ENCODE results near the gene DNAL1. TPM values are rescaled to one million over a fixed set of nuclear protein-coding genes. Genes with fewer than 3 reads are reported as not detected.
A peak's percentile ranks its signal among the peaks of the same experiment; 100 is the strongest.

DNAL1 gene
- total and polyA plus RNA-seq, 10 donors = 2.2 to 15.4 (median 6.1) TPM

DNA sequence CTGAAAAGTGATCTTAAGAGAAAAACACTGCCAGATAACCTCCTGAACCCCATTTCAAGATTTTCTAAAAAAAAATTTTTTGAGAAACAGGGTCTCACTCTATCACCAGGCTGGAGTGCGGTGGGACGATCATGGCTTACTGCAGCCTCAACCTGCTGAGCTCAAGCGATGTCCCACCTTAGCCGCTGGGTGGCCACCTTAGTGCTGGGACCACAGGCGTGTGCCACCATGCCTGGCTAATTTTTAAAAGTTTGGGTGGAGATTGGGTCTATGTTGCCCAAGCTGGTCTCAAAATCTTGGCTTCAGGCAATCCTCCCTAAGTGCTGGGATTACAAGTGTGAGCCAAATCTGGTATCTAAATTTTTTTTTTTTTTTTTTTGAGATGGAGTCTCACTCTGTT is 66.0 kb downstream of the DNAL1 start:
- peaks cover 0 to 12% (median 0%) of the 10 kb centered on the region in 7 donors for H3K27me3 ChIP-seq (replicated peaks in 1 of 7)
- 86 to 99% (median 95%) methylated on average over 5 of the region's 5 CpGs for WGBS, 5 donors
- intact Hi-C loops (cut with DNase I; ENCODE audit: low total_unique reads) = no loop called here
- H3K4me1 ChIP-seq = peaks cover 9 to 51% (median 37%) of the 10 kb centered on the region in 6 donors
- no peaks in the 10 kb centered on the region for H3K9me3 ChIP-seq
- no peak overlapping the region for H3K4me3 ChIP-seq
- no peak overlapping the region for H3K27ac ChIP-seq
- no peak for TF ChIP-seq POLR2AphosphoS5 (IDR thresholded peaks at IDR 0.05)
- TF ChIP-seq, protein P1, sequence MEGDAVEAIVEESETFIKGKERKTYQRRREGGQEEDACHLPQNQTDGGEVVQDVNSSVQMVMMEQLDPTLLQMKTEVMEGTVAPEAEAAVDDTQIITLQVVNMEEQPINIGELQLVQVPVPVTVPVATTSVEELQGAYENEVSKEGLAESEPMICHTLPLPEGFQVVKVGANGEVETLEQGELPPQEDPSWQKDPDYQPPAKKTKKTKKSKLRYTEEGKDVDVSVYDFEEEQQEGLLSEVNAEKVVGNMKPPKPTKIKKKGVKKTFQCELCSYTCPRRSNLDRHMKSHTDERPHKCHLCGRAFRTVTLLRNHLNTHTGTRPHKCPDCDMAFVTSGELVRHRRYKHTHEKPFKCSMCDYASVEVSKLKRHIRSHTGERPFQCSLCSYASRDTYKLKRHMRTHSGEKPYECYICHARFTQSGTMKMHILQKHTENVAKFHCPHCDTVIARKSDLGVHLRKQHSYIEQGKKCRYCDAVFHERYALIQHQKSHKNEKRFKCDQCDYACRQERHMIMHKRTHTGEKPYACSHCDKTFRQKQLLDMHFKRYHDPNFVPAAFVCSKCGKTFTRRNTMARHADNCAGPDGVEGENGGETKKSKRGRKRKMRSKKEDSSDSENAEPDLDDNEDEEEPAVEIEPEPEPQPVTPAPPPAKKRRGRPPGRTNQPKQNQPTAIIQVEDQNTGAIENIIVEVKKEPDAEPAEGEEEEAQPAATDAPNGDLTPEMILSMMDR (IDR thresholded peaks at IDR 0.05 in 8 of 11, conservative IDR thresholded peaks at IDR 0.05 in 3 of 11) = no peak
- no peak for TF ChIP-seq POLR2A (IDR thresholded peaks at IDR 0.05)
- DNase-seq = no peak
- H3K36me3 ChIP-seq = peaks cover 0 to 6% (median 4%) of the 10 kb centered on the region in 6 donors

- intact Hi-C loops (cut with DNase I; ENCODE audit: low total_unique reads) = no loop called here
- peaks cover 0 to 12% (median 0%) of the 10 kb centered on the region in 7 donors for H3K27me3 ChIP-seq (replicated peaks in 1 of 7)
- H3K4me1 ChIP-seq = peaks cover 9 to 54% (median 39%) of the 10 kb centered on the region in 6 donors
- no peak for DNase-seq
- peaks cover 0 to 19% (median 14%) of the 10 kb centered on the region in 6 donors for H3K36me3 ChIP-seq
- TF ChIP-seq, protein P1 (IDR thresholded peaks at IDR 0.05 in 8 of 11, conservative IDR thresholded peaks at IDR 0.05 in 3 of 11) = no peak
- no peak for TF ChIP-seq POLR2AphosphoS5 (IDR thresholded peaks at IDR 0.05)
- TF ChIP-seq POLR2A (IDR thresholded peaks at IDR 0.05) = no peak
- peak overlapping the region; percentile 45 to 92 (median 89) for H3K27ac ChIP-seq
- no peaks in the 10 kb centered on the region for H3K9me3 ChIP-seq
- peak overlapping the region; percentile 79 to 97 (median 90) for H3K4me3 ChIP-seq
- 13 to 31% (median 18%) methylated on average over 11 of the region's 11 CpGs for WGBS, 5 donors
Observed at GRCh38 chr14:73712071-73712506, 67.3 kb downstream of the DNAL1 start.

DNA sequence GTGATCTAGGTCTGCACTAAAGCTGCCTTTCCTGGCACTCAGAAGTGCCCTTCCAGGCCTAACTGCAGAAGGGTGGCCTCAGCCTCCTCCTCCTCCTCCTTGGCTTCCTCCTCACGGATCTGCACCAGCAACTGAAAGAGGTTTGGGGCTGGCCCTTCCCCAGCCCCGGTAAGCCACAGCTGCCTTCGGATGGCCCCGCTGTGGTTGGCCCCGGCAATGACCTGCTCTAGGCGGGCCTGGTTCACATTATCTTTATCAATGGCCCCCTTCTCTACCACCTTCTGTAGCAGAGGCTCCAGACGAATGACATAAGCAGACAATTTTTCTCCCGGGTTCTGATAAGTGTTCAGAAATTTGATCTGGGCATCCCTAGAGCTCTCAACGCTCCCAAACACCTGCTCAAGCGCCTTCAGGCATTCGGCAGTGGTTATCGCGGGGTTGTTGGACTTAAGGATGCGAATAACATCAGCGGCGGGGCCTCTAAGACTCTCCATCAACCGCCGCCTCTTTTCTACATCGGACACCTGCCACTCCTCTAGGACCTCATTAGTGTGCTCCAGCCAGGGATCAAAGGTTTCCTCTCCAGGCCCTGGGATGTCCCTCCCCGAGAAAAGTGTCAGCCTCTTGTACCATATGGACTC is 67.9 kb downstream of the DNAL1 start:
- DNase-seq = peak; percentile 81

More for the DNA sequence above, 67.9 kb downstream of the DNAL1 start:
- 4 to 11% (median 11%) methylated on average over 20 of the region's 20 CpGs for WGBS, 5 donors
- H3K4me3 ChIP-seq = peak overlapping the region; percentile 79 to 97 (median 90)
- H3K4me1 ChIP-seq = peaks cover 9 to 59% (median 42%) of the 10 kb centered on the region in 6 donors
- H3K9me3 ChIP-seq = no peaks in the 10 kb centered on the region
- intact Hi-C loops (cut with DNase I; ENCODE audit: low total_unique reads) = no loop called here
- peaks cover 0 to 25% (median 19%) of the 10 kb centered on the region in 6 donors for H3K36me3 ChIP-seq
- H3K27ac ChIP-seq = peak overlapping the region; percentile 45 to 92 (median 89)
- TF ChIP-seq POLR2A (IDR thresholded peaks at IDR 0.05) (no peak), POLR2AphosphoS5 (IDR thresholded peaks at IDR 0.05) (peak in 2 of 3 donors; percentile 41 to 49)
- TF ChIP-seq, protein P1 (IDR thresholded peaks at IDR 0.05 in 8 of 11, conservative IDR thresholded peaks at IDR 0.05 in 3 of 11) = no peak
- peaks cover 0 to 12% (median 0%) of the 10 kb centered on the region in 7 donors for H3K27me3 ChIP-seq (replicated peaks in 1 of 7)
